ENCODE data around the gene FBXO42. TPM values are rescaled to one million over a fixed set of nuclear protein-coding genes. Genes with fewer than 3 reads are reported as not detected.

Gene FBXO42
- total RNA-seq (2022; extraction: Qiagen RNA extraction) = 7.6 to 10.1 TPM (median 8.5 TPM) in 5 replicates

GRCh38 chr1:16351994-16352841, at the start of gene FBXO42:
FBXO42 (minus strand) TSS chr1:16352480; CDS start chr1:16315418, 37,062 bp downstream.

GRCh38 chr1:16366722-16367257, 14.5 kb upstream of the FBXO42 start, which contains the start of gene SZRD1:
SZRD1 (plus strand) TSS chr1:16367242; CDS start chr1:16367258, 16 bp downstream.

DNA sequence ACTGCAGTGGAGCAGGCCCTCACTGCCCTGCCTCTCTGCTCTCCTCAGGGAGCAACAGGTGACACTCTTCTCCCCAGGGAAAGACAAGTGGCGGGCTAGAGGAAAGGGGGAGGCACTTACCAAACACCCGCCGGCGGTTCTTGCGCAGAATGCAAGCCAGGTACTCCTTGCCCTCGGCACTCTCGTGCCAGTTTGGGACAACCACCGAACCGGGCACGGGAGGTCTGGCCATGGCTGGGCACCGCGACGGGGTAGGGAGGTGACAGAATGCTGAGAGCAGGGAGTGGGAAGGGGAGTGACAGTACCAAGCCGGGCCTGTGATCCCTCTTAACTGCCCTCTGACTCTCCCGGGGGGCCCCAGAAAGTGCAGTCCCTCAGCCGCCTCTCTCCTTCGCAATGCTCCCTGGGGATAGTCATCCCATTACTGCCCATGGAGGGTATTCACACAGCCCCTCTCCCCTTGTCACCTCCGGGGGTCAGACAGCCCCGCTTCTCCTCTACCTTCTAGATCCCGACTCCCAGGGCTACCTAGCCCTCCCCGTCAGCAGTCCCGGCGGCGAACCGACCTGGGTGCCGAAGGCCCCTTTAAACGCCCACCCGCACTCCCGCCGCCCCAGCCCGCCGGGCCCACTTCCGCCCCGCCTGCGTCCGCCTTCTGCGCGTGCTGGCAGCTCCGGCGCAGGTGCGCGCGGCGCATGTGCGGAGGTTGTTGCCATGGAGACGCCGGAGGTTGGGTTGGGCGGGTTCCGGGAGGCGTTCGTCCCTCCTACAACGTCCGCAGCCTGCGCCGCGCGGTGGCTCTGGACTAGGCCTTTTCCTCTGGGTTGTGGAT, 115.6 kb downstream of the FBXO42 start, which contains the start of gene CPLANE2:
Gene CPLANE2 (minus strand): TSS at position 673 of the 832 bp plus-strand sequence. CDS start 441 bp downstream, at position 232.

GRCh38 chr1:16212251-16212961, 139.9 kb downstream of the FBXO42 start, which contains the start of gene ARHGEF19:
ARHGEF19 (minus strand) TSS chr1:16212652; CDS start chr1:16209054, 3,598 bp downstream.

Other genes with a start within 250 kb of the FBXO42 start
- gene EPHA2, start 196.4 kb downstream of the FBXO42 start, total RNA-seq (2022; extraction: Qiagen RNA extraction) = 119 to 130 TPM (median 123 TPM) in 5 replicates
- 5.1 to 6.4 TPM (median 6.0 TPM) in 5 replicates for gene ARHGEF19, start 139.8 kb downstream of the FBXO42 start, total RNA-seq (2022; extraction: Qiagen RNA extraction)
- gene CPLANE2, start 115.3 kb downstream of the FBXO42 start, total RNA-seq (2022; extraction: Qiagen RNA extraction) = 2.0 to 4.9 TPM (median 3.7 TPM) in 5 replicates
- 81.9 to 88.9 TPM (median 86.9 TPM) in 5 replicates for gene SZRD1, start 14.8 kb upstream of the FBXO42 start, total RNA-seq (2022; extraction: Qiagen RNA extraction)
- gene SPATA21, start 84.9 kb upstream of the FBXO42 start, total RNA-seq (2022; extraction: Qiagen RNA extraction) = 0.05 to 0.14 TPM (median 0.05 TPM) in 4 of 5 replicates, not detected in the other
- gene NECAP2, start 88.2 kb upstream of the FBXO42 start, total RNA-seq (2022; extraction: Qiagen RNA extraction) = 39.8 to 48.0 TPM (median 41.0 TPM) in 5 replicates
- gene RNU1-1, start 161.8 kb upstream of the FBXO42 start, total RNA-seq (2022; extraction: Qiagen RNA extraction) = 6.1 to 30.4 TPM (median 9.0 TPM) in 3 of 5 replicates, not detected in the others

Data from A549 treated with Hydrocortisone at 1 μM for 4 hours (cell line).